Mucosa of rectum (tissue), 2 donors: Measurements from ENCODE around the gene CLSTN2.

Experiments used
- H3K27ac ChIP-seq, 2 donors: one replicate each; pipeline ENCODE4 v1.7.0; 2013; ENCODE audit warnings: inconsistent platforms in 2 of 2, low read depth in 2 of 2, low read length in 2 of 2
- H3K27me3 ChIP-seq, 2 donors: one replicate each; pipeline ENCODE4 v1.7.0; 2013; ENCODE audit warnings: low read length in 2 of 2; ENCODE audit not compliant: control insufficient read depth in 2 of 2, insufficient read depth in 2 of 2
- H3K36me3 ChIP-seq, 2 donors: one replicate each; pipeline ENCODE4 v1.7.0; 2013; ENCODE audit warnings: low read length in 2 of 2; ENCODE audit not compliant: control insufficient read depth in 2 of 2, insufficient read depth in 2 of 2
- H3K4me1 ChIP-seq, 2 donors: one replicate each; pipeline ENCODE4 v1.7.0; 2013; ENCODE audit warnings: low read length in 2 of 2, mild to moderate bottlenecking in 1 of 2; ENCODE audit not compliant: control insufficient read depth in 2 of 2, insufficient read depth in 2 of 2
- H3K4me3 ChIP-seq, 2 donors: one replicate each; pipeline ENCODE4 v1.7.0; 2013; ENCODE audit warnings: low read length in 2 of 2
- H3K9ac ChIP-seq, 2 donors: one replicate each; pipeline ENCODE4 v1.7.0; 2013; ENCODE audit warnings: low read length in 2 of 2, low read depth in 1 of 2, mild to moderate bottlenecking in 1 of 2
- H3K9me3 ChIP-seq, 2 donors: one replicate each; pipeline ENCODE4 v1.7.0; 2013; ENCODE audit warnings: low read length in 2 of 2; ENCODE audit not compliant: control insufficient read depth in 2 of 2
- donor health status: healthy.
- donor health status: Normal muscosa, but diverticular disease.

Gene CLSTN2

DNA sequence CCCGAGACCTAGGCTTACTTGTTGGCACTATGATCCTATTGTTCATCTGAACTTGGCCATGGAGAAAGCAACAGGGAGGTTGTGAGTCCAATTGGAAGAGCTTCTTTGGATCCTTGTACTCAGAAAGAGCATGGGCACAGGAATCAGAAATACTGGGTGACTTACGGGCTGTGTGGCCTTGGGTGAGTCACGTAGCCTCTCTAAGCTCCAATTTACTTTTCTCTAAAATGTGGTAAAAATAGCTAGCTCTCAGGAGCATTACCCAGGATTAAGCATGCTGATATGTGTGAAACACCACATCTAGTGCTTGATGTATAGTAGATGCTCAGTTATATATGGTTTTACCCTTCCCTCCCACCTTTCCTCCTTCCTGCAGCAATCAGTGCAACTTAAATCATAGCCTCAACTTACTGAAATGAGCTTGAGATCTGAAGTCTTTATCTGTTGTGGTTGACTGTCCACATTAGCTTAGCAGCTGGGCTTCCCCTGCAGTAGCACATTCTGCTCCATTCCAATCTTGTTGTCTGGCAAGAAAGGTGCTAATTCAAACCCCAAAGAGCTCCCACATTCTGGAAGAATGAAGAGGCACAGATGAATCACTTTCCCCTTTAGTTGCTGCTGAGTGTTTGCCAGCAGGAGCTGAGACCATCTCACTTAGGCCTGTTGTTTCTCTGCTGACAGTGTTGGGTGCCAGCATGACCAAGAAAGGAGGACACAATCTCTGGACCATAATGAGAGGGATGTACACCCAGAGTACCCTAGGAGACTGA lies 443.8 kb downstream of the CLSTN2 start:
- no peak overlapping the region for H3K4me3 ChIP-seq
- no peaks in the 10 kb centered on the region for H3K4me1 ChIP-seq
- H3K36me3 ChIP-seq: no peaks in the 10 kb centered on the region
- H3K9ac ChIP-seq: no peak overlapping the region
- no peak overlapping the region for H3K27ac ChIP-seq
- H3K9me3 ChIP-seq: no peaks in the 10 kb centered on the region
- H3K27me3 ChIP-seq: no peaks in the 10 kb centered on the region

DNA sequence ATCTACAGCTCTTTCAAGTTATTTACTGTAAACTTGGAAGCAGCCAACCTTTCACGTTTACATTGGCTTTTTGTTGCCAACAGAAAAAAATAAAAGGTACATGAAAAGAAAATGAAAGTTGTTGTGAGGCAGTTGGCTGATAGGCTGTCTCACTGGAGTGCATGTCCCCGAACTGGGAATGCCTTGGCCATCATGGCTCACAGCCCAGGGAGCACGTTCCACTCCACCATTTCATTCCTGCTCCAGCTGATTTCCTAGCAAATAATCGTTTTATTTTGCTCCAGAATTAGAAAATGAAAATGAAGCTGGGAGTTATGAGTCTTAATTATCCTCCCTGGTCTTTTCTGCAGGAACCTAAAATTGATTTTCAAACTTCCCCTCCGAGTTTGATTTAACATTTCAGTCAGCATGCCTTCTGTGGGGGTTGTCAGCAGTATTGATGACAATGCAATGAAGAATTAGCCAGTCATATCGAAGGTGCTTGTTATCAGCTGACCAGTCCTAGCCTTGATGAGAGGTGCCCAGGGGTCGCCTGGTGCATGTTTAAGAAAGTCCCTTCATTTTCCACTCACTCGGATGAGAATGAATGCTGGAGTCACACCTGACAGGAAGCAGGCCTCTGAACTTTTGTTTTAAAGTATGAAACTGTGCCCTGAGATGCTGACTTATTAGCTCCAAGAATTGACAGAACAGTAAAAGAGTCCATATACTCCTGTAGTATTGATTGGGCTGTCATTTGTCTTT lies 449.2 kb downstream of the CLSTN2 start:
- no peaks in the 10 kb centered on the region for H3K27me3 ChIP-seq
- no peaks in the 10 kb centered on the region for H3K4me1 ChIP-seq
- H3K4me3 ChIP-seq: no peak overlapping the region
- no peak overlapping the region for H3K9ac ChIP-seq
- no peaks in the 10 kb centered on the region for H3K36me3 ChIP-seq
- no peak overlapping the region for H3K27ac ChIP-seq
- H3K9me3 ChIP-seq: no peaks in the 10 kb centered on the region

DNA sequence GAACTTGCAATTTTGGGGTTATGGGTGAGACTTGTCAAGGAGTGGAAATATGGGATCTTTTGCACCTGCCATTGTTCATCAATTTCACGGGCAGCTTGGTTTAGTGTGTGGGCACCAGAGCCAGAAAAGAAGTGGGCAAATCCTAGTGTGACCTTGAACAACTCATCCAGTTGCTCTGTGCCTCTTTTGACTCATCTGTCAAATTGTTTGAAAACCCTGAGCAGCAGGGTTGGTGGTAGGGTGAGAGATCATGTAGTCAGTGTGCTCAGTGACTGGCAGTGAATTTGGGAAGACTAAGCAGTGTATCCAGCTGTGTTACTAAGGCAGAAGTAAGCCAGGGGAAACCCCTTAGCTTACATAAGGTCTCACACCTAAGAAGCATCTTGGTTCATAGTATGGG lies 449.9 kb downstream of the CLSTN2 start:
- Histone ChIP-seq H3K27me3 (no peaks in the 10 kb centered on the region), H3K27ac (no peak overlapping the region), H3K36me3 (no peaks in the 10 kb centered on the region), H3K9me3 (no peaks in the 10 kb centered on the region), H3K9ac (no peak overlapping the region), H3K4me1 (no peaks in the 10 kb centered on the region), H3K4me3 (no peak overlapping the region)

DNA sequence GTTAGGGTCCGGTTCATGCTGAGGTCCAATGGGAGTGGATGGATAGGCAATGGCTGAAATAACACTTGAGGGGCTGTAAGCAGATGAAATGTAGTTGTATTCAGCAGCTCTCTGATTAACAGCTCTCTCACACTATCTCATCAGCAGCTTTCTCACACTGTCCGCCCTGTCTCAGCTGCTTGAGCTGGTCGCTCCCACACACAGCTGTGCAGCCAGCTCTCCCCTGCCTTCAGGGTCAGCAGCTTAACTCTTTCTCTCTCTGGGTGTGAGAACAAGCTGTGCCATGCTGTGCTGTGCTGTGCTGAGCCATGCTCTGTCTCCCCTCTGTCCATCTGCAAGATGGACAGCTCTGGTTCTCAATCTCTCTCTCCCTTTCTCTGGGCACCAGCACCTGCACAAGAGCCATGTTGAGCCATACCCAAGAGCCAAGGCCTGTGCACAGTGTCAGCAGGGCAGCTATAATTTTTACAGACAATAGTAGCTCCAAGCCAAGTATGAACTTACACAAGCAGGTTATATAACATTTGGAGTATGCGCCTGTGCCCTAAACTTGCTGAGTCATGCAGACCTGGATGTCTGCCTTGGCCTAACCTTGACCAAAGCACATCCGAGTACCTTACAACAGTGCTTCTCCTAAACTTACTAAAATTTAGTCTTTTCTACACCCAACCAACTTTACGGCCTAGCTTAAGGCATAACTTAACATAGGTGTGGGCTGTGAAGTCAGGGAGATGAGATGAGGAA lies 451.5 kb downstream of the CLSTN2 start:
- Histone ChIP-seq H3K4me3 (no peak overlapping the region), H3K27ac (no peak overlapping the region), H3K9me3 (no peaks in the 10 kb centered on the region), H3K9ac (no peak overlapping the region), H3K36me3 (no peaks in the 10 kb centered on the region), H3K27me3 (no peaks in the 10 kb centered on the region), H3K4me1 (no peaks in the 10 kb centered on the region)

DNA sequence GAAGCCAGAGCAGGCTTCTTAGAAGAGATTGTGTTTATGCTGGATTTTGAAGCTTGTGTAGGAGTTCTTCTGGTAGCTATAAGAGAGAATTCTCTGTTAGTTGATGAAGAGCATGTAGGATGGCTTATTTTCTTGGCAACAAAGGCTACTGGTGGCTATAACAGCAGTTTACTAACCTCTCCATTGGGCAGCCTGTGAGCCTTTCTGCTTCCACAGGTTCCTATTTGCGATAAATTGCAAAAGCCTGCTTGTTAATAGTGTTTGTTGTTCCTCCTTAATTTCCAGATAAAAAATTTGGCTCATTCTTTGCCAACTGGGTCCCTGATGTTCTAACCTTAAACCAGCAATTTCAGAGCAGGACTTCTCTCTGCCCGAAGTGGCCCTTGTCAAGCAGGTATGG lies 452.3 kb downstream of the CLSTN2 start:
- Histone ChIP-seq H3K4me3 (no peak overlapping the region), H3K9me3 (no peaks in the 10 kb centered on the region), H3K36me3 (no peaks in the 10 kb centered on the region), H3K4me1 (no peaks in the 10 kb centered on the region), H3K27ac (no peak overlapping the region), H3K9ac (no peak overlapping the region), H3K27me3 (no peaks in the 10 kb centered on the region)

DNA sequence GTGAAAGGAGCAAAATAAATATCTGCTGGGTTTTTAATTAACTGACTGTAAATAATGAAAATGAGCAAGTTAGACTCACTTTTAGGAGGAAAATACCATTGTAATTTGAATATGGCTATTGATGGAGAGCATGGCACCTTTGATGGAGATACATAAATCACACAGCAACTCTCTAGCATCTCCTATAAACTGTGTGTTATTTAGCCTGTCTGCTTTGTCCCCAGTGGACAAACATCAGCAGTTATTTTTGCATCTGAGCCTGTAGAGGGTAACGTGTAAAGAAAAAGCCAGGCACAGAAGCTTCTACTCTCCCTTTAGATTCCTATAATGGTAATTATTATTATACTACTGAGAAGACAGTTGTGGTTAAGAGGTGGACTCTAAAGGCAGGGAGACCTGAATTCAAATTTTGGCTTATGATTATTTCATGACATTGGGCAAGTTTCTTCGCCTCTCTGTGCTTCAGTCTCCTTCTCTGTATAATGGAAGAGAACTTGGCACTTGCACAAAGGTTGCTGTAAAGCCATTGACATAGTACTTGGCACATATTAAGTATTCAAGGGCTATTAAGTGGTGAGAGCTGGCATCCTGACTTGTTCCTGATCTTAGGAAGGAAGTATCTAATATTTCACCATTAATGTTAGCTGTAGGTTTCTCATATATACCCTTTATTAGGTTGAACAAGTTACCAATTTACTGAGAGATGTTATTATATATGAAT lies 453.4 kb downstream of the CLSTN2 start:
- Histone ChIP-seq H3K9ac (no peak overlapping the region), H3K27me3 (no peaks in the 10 kb centered on the region), H3K27ac (no peak overlapping the region), H3K9me3 (no peaks in the 10 kb centered on the region), H3K4me3 (no peak overlapping the region), H3K36me3 (no peaks in the 10 kb centered on the region), H3K4me1 (no peaks in the 10 kb centered on the region)

DNA sequence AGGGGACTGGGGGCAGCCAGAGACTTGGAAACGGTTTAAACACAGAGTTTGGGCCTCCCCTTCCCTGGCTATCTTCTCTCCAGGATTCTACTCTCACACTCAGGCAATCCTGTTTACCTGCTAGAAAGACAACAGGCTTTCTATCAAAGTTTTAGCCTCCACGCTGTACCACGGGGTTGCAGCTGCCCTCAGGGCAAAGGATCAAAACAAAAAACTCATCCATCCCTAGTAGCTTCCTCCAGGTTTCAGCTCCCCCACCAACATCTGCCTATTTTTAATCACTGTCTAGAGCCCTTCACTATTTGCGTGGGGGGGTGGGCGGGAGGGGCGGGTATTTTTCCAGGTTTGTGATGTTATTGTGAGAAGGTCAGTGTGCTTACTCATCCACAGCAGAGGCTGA lies 456.1 kb downstream of the CLSTN2 start:
- Histone ChIP-seq H3K27ac (no peak overlapping the region), H3K9me3 (no peaks in the 10 kb centered on the region), H3K4me3 (no peak overlapping the region), H3K4me1 (no peaks in the 10 kb centered on the region), H3K36me3 (no peaks in the 10 kb centered on the region), H3K27me3 (no peaks in the 10 kb centered on the region), H3K9ac (no peak overlapping the region)

DNA sequence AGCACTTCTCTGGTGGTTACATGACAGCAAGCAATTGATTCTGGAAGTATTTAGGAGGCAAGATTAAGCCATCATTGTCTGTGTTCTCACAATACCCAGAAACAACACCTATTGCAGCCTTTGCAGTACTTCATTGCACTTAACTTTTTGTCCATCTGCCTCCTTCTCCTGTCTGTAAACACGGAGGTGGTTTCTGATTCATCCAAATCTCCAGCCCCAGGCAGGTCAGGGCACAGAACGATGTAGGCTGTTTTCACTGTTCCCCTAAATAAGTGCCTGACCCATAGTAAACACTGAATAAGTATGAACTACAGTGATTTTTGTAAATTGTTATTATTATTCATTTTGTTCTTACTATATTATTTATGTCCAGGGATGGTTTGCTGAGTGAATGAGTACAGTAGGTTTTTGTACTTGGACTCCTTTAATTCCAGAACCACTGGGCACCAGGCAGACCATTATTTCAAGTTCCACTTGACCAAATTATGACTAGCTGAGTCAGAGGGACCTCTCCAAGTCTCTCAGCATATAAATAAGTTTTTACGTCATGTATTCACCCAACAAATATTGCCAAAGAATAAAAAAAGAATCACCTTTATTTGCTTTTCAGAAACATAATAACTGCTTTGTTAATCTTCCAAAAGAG lies 459.6 kb downstream of the CLSTN2 start:
- H3K27ac ChIP-seq: no peak overlapping the region
- H3K9ac ChIP-seq: no peak overlapping the region
- no peaks in the 10 kb centered on the region for H3K9me3 ChIP-seq
- no peak overlapping the region for H3K4me3 ChIP-seq
- no peaks in the 10 kb centered on the region for H3K4me1 ChIP-seq
- no peaks in the 10 kb centered on the region for H3K36me3 ChIP-seq
- no peaks in the 10 kb centered on the region for H3K27me3 ChIP-seq

DNA sequence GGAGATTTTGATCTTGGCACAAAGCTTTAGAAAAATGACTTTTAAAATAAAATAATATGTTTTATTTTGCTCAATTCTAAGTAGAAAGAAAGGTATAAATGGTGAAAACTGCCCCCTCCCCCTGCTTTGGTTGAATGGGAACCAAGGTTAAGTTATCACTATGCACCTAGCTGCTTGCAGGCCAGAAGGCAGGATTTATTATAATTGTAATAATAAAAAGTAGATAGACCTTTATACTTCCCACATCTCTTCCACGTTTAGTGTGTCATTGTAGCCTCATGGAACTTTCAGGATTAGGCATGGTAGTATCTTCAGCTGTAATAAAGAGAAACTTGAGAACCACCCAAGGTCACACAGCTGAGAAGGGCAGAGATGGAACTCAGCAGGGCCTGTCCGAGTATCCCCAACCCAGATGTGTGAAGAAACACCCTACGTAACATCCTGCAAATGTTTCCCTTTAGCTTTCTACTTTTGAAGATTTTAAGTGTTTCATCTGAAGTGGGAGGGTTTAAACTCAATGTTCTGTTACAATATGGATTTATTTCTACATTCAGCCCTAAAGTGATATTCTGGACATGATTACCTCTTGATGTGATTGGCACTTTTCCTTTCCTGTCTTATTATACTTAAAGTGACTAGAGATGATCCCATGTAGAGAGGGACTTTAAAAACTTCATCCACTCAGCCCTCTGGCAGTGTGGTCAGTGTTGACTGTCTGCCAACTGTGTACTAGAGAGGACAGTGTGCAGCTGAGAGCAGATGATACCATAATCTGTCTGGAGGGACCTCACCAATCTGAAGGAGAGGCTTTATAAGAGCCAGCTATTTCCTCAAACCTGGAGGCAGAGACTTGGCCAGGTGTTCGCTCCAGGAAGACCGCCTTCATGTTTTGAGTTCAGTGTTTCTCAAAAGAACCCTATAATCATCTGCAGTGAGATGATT lies 460.4 kb downstream of the CLSTN2 start:
- no peaks in the 10 kb centered on the region for H3K9me3 ChIP-seq
- H3K27ac ChIP-seq: no peak overlapping the region
- H3K4me3 ChIP-seq: no peak overlapping the region
- H3K9ac ChIP-seq: no peak overlapping the region
- H3K4me1 ChIP-seq: no peaks in the 10 kb centered on the region
- H3K27me3 ChIP-seq: no peaks in the 10 kb centered on the region
- no peaks in the 10 kb centered on the region for H3K36me3 ChIP-seq
